NCI-H748 treated with DMSO at 0.1 percent for 48 hours (cell line): ENCODE data around the gene ZNF683.

Source experiments
- DNase-seq: peaks from one replicate; lab custom pipeline; 2025; lab: John Stamatoyannopoulos, UW

ZNF683 gene

DNA sequence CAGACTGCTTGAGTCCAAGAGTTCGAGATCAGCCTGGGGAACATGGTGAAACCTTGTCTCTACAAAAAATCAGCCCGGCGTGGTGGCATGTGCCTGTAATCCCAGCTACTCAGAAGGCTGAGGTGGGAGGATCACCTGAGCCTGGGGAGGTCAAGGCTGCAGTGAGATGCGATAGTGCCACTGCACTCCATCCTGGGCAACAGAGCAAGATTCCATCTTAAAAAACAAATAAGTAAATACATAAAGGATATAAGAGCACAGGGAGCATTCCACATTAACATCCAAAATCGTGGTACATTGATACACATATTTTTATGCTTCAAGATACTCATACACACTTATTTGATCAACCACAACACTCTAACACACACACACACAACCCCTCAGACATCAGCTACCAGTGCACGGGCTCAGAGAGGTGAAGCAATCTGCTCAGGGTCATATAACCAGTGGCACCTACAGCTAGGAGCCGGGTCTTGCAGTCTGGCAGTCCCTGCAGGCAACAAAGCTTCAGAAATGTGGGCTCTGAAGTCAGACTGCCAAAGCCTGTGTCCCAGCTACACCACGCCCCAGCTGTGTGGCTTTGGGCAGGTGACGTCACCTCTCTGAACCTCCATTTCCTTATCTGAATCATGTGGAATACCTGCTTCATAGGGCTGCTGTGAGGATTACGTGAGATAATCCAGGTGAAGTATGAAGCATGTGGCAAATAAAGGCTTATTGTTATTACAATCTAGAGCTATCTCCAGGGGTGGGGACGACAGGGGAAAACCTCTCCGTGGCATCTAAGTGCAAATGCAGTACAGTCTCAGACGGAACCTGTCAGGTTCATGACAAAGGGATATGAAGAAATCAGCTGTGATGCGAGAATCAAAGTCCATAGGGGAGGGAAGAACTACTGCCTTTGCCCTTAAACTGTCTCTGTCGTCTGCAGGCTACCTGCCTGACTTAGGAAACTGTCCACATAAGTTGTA lies 13.9 kb downstream of the ZNF683 start:
- no peak for DNase-seq

DNA sequence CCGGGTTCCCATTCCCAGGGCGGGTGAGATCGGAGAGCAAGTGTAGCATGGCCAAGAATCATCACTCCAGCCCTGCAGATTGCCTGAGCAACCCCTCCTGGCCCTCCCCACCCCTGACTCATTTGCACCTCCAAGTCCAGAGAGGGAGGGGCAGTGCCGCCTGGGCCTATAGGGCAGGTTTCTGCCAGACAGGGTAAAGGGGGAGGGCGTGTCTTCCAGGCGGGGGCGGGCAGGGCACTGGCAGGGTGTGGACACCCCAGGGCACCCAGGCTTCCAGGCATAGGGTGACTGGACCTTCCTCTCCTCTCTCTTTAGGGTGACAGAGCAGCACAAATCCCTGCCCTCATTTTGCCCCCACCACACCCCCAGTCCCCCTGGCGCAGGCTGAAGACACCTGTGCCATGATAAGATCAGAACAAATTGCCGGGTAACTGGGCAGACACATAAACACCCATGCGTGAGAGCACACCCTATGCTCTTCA lies 15.4 kb downstream of the ZNF683 start:
- no peak for DNase-seq

DNA sequence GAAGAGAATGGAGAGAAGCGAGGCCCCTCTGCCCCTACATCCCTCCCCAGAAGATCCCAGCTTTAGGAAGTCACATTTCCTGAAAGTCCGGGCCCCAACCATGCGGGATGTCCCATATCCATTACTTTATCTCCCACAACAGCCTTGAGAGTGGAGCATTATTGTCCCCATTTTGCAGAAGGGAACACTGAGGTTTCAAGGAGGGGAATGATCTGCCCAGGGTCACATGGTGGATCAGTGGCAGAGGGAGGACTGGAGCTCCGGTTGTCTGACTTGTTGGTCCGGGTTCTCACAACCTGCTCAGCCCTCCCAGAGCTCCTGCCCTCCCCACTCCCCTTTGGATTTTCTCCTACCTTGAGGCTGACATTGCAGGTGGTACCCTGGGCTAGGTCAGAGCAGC lies 16.4 kb downstream of the ZNF683 start:
- DNase-seq: no peak

DNA sequence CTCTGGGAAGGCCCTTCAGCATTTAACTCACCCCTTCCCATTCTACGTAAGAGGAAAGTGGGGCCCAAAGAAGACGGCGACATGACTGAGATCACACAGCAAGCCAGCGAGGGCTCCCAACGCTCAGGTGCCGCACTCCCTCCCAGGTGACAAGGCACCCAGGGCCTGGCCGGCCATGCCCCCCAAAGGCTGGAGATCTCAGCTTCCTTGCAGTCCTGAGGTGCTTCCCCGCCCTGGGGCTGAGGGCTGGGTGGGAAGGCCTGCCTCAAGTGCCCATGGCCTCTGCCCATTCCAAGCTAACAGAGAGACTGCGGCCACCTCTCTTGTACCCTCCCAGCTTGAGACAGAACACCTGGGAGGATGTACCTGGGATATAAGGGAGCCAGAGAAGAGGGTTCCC lies 17.6 kb downstream of the ZNF683 start:
- DNase-seq: no peak

DNA sequence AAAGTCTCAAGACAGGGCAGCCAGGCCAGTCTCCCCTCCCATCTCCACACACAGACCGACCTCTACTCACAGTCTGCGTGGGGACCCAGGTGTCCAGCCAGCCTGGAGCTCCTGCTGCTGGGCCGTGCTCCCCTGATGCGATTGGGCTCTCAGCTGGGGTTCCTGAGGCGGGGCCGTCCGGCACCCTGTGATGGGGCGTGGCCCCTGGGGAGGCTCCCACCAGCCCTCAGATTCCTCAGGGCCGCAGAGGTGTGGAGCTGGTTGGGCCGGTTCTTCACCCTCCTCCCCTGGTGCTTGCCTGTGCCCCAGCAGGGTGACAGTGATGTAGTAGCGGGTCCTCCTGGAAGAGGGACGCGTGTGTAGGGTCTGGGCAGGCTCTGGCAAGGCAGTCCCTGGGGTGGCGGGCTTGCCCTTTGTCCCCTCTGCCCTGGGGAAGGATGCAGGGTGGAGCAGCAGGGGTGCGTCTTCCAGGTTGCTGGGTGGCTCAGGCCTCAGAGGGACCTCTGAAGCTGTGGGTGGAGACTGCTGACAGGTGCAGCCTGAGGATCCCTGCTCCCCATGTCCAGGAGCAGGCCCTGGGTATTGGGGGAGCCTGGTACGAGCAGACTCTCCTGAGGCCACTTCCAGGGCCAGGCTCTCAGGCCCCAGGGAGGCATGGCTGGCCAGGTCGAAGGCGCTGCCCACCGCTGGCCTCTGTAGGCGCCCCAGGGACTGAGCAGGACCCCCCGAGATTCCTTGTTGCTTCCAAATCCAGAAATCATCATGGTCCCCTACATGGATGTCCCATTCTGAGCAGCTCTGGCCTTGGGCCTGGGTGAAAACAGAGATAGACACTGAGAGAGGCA lies 18.4 kb downstream of the ZNF683 start, which contains the start of gene CRYBG2:
Gene CRYBG2 (minus strand): TSS at position 155 of the 845 bp plus-strand sequence. CDS start 7,473 bp downstream, outside the sequence.
- no peak for DNase-seq

DNA sequence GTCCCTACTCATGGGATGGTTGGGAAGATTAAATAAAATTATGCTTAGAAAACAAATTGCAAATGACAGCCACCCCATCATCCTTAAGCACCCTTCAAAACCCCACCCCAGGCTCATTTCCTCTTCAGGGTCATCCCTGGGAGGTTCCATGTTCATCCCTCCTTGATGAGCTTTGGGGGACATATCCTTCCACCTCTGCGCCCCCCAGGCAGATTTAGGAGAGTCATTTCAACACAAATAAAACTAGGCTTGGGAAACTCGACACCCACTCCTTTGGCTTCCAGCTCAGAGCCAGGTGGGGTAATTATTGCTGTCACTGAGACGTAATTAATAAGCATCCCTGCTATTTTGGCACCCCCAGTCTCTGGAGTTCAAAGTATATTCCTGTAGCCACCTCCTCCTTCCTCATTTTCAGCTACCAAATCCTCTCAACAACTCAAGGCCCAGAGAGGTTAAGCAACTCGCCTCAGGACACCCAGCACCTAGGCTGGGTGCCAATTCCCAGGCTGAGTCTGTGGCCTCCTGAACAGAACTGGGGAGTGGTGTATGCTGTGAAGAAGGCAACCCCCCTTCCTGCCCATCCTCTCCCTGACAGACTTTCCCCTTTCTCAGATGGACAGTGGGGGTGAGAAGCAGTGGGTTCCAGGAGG lies 19.2 kb downstream of the ZNF683 start:
- DNase-seq: no peak

DNA sequence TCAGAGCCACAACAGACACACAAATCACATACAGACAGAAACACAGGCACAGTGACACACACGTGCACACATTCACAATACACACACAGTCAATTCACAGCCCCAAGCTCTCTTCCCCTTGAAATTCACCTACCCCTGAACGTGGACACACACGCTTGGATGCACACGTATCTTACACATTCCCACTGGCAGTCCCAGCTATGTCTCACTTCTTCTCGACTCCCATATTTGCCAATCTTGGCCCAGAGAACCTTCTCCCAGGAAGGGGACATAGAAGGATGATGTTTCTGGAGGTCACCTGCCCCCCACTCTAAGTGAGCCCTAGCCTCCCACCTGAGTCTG lies 20.2 kb downstream of the ZNF683 start:
- no peak for DNase-seq

DNA sequence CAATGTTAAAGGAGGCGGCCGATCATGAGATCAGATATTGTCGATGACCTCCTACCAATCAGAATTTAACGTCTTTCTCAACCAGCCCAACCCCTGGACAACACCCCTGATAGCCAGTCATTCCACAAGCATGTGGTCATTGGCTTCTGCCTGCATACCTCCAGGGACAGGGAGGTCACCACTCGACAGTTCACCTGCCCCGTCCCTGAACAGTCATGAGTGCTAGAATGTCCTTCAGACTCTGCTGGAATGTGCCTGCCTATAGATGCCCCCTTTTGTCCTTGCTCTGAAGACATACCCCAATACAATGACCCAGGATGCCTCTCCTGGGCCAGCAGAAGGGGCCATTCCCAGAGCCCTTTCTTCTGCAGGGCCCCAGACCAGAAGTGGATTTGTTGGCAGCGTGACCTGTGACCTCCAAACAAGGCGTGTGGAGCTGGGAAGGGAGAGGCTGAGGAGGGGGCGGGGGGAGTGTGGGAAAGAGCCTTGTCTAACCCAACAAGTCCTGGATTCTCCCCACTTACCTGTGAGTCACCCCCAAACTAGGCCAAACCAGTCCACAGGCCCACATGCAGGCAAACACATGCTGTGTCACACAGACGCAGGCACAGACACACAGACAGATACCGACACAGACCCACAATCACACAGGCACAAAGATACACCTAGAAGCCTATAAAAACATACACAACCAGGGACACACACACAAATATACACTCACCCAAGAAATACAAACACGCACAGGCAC lies 20.8 kb downstream of the ZNF683 start:
- no peak for DNase-seq

DNA sequence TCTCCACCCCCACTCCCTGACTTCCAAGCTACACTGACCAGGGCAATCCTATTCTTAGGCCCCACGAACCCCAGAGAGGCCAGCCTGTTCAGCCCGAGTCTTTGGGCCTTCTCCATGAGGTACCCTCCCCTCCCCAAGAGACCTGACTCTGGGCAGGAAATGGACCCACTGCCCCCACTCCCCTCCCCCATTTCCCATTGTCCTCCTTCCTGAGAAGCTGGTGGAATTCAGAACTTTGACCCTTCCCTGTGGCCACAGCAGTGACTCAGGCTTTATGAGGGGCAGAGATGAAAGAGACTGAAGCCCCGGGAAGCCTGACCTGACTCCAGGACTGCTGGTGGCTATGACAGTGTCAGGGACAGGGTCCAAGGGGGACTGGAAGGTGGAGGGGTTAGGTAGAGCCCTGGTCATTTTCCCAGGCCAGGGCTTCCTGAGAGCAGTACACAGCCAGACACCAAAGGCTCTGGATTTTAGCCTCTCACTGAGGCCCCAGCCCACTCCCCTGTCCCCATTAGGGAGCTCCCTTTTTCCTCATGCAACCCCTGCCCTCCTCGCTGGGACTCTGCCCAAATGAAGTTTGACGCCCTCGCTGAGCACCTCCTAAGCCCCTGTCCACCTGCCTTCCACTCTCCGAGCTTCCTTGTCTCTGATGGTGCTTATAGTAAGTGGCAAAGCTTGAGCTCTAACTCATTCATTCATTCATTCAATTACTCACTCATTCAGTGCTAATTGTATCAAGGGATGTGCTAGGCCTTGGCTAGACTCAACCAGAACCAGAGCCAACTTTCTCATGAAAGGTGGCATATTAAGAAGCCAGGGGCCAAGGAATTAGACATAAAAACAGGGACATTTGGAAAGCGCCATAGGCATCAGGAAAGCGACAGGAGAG lies 21.6 kb downstream of the ZNF683 start:
- DNase-seq: no peak

DNA sequence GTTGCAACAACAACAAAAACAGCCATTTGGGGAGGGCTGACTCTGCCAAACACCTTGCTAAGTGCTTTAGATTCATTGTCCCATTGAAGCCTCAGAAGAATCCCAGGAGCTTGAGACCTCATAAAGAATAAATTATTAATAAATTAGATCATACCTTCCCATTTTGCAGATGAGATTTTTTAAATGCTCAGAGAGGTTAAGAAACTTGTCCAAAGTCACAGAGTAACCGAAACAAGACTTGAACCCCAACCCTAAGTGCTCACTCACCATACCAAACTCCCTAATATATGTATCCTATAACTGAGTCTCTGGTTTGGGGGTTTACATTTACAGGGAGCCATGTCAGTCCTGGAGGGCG lies 22.2 kb downstream of the ZNF683 start:
- DNase-seq: no peak

DNA sequence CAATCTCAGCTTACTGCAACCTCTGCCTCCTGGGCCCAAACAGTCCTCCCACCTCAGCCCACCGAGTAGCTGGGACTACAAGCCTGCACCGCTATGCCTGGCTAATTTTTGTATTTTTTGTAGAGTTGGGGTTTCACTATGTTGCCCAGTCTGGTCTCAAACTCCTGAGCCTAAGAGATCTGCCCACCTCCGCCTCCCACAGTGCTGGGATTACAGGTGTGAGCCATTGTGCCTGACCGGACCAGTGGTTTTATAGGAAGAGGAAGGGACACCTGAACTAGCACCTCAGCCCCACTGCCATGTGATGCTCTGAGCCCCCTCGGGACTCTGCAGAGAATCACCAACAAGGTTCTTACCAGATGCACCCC lies 22.7 kb downstream of the ZNF683 start:
- no peak for DNase-seq

DNA sequence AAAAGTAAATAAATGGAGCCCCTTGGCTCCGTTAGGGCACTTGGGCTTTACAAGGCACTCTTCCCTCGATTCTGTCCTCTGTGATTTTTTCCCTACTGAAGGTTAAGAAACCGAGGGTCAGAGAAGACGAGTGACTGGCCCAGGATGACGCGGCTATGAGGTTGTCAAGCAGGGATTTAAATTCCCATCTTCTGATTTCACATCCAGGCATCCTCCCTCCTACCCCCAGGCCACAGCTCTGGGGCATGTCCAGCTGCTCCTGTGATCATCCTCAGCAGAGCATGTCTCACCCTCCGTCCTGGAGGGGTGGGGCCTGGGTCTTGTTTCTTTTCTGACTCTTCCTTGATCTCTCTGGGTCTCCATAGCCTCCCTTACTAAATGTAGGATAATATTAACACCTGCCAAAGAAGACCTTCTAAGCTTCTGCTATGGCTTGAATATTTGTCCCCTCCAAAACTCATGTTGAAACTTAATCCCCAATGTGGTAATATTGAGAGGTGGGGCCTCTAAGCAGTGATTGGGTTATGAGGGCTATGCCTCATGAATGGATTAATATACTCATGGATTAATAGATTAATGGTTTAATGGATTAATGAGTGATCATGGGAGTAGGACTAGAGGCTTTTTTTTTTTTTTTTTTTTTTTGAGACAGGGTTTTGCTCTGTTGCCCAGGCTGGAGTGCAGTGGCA lies 23.2 kb downstream of the ZNF683 start:
- no peak for DNase-seq

DNA sequence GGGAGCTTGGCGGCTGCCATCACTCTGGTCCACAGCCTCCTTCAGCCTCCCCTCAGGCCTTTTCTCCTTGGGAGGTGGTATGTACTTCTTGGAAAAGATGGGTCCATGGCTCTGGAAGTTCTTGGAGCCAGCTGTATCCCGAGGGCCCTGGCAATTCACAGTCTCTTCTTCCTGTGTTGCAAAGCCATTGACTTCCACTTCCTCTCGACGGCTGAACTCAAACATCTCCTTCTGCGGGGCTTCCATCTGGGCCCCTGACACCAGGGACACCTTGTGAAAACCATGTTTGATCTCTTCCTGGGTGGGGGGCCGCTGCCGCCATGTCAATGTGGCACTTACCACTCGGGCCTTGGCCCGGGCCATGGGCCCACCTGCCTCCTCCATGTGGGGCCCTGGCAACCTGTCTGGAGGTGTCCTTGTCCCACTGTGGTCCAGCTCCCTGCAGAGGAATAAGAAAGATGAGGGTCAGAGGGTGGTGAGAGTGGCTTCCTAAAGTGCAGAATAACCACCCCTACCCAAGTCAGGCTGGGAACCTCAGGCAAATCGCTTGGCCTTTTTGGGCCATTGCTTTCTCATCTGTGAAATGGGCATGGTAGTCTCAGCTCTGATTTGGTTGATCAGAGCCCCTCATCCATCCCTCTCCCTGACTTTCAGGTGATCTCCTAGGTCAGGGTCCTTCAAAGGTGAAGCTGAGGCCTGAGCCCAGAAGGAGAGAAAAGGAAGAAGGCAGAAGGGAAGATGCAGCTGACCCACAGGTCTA lies 26.1 kb downstream of the ZNF683 start:
- DNase-seq: no peak

DNA sequence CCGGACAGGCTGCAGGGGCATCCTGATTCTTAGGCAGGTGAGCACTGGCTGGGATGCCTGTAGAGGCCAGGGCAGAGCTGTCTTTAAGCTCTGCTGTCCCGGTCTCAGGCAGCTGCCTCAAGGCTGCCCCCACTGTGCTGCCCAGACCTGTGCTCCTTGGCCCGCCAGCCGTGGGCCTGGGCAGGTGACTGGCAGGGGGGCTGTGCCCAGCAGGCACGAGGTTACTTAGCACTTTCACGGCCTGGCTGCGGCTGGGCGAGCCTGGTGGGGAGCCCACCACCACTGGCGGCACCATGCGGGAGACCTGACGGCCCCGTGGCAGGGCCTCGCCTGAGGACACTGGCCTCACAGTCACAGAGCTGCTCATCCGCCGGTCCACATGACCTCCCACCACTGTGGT lies 26.8 kb downstream of the ZNF683 start:
- DNase-seq: no peak

DNA sequence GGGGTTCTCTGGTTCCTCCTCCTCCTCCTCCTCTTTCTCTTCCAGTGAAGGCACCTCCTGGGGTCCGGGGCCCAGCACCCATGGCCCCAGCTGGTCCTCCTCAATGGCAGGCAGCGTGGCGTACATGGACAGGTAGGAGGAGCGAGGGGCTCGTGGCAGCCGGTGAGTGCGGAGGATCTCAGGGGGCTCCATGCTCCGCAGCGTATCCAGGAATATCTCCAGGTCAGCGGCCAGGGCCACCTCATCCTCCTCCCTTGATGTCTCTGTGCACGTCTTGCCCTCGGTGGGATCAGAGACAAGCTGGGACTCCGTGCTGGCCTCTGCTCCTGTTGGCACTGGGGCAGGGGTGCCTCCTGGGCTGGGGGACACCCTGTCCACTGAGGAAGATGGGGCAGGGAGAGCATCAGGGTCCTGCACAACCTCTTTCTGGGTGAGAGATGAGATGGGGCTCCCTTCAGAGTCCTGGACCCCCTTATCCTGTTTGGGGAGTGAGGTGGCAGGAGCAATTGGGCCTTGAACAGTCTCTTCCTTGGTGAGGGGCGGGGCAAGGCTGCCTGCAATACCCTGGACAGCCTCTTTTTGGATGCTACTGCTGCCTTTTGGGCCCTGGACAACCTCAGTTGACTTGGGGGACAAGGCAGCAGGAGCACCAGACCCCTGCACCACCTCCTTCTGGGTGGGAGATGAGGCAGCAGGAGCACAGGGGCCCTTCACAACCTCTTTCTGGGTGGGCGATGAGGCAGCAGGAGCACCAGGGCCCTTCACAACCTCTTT lies 28.2 kb downstream of the ZNF683 start:
- DNase-seq: no peak

DNA sequence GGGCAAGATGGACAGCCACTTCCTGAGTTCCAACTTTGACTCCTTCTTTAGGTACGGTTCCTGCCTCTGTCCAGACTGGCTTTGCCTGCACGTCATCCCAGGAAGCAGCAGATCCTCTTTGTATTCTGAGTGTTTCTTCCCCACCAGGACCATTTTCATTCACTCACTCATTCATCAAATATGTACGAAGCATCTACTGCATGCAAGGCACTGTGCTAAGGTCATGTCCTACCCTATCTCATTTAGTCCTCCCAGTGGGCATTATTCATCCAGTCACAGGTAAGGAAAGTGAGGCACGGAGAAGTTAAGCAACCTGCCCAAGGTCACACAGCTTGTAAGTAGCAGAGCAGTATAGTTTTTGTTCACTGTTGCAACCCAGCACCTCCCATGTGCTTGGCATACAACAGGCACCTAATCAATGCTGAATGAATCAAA lies 32.5 kb downstream of the ZNF683 start:
- no peak for DNase-seq

DNA sequence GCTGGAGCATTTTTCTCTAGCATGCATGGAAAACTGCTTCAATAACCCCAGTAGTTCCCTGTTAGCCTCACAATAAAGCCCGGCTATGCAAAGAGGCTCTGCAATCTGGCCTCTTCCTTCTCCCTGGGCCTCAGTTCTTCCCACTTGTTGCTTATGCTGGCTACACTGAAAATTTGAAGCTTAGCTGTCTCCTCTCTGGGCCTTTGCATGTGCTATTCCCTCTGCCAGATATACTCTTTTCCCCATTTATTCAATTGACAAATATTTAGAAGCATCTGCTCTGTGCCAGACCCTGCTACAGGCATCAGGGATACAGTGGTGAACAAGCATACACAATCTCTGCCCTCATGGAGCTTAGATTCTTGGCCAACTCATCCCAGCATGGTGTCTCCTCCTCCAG lies 33.9 kb downstream of the ZNF683 start:
- no peak for DNase-seq

DNA sequence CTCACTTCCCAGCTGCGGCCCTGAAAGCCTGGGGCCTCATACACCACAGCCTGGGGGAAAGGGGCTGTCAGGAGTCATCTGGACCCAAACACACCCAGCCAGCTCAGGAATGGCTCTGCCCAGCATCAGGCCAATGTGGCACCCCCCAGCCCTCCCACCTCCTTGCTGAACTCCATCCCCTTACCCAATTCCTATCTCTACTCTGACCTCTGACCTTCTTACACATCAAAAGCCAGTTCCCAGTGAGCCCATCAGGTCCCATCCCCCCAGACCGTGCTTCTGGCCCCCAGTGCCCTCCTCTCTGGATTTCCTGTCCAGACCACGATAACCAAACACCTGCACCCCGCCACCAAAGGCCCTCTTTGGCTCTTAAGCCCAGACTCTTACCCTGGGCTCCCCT lies 34.9 kb downstream of the ZNF683 start:
- no peak for DNase-seq

DNA sequence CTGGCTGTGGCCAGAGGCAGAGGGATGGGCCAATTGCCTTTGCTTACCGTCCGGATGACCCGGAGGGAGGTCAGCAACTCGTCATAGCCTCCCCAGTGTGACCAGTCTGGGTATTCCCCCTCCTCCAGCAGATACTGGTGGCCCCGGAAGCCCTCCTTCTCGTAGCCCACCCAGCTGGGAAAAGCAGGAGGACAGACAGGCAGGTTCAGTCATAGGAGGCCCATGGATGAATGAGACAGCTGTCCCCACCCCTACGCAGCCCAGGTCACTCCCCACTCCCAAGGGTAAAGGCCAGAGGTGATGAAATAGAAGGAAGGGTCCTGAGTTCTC lies 35.4 kb downstream of the ZNF683 start:
- no peak for DNase-seq
